Stimulated activated CD4-positive, alpha-beta T cell treated with anti-CD3 and anti-CD28 coated beads, TNF-alpha, amount 100 ng/mL, for 4 hours (primary cell): ENCODE results near the gene TBATA.

Experiments
- DNase-seq, 3 experiments: peaks; one replicate each; pipeline ENCODE4 v3.0.0-alpha.2; 2020; ENCODE audit warnings: low read depth in 3 of 3

TBATA gene

GRCh38 chr10:70807556-70807955 lies 22.4 kb upstream of the TBATA start:
- DNase-seq = no peak

GRCh38 chr10:70806841-70807240 lies 21.7 kb upstream of the TBATA start:
- no peak for DNase-seq

- DNase-seq = no peak
These were observed 20.5 kb upstream of the TBATA start for GRCh38 chr10:70805619-70806215.

GRCh38 chr10:70804421-70804808 lies 19.2 kb upstream of the TBATA start:
- DNase-seq = no peak

GRCh38 chr10:70803775-70804420 lies 18.7 kb upstream of the TBATA start:
- no peak for DNase-seq

- DNase-seq = no peak
These were observed 16.7 kb upstream of the TBATA start for GRCh38 chr10:70801854-70802253.

GRCh38 chr10:70799124-70799523 lies 13.9 kb upstream of the TBATA start:
- no peak for DNase-seq

GRCh38 chr10:70797840-70798239 lies 12.7 kb upstream of the TBATA start:
- no peak for DNase-seq

- DNase-seq = no peak
These were observed 10.4 kb upstream of the TBATA start for GRCh38 chr10:70795613-70796012.

- DNase-seq = no peak
These were observed 6.3 kb upstream of the TBATA start for GRCh38 chr10:70791386-70792039.

- no peak for DNase-seq
These were observed 1.7 kb upstream of the TBATA start for GRCh38 chr10:70786799-70787415.

GRCh38 chr10:70784471-70784870 lies 706 bp downstream of the TBATA start:
- no peak for DNase-seq

GRCh38 chr10:70784016-70784415 lies 1.2 kb downstream of the TBATA start:
- DNase-seq = no peak

- DNase-seq = no peak
These were observed 2.2 kb downstream of the TBATA start for GRCh38 chr10:70782746-70783680.

- no peak for DNase-seq
These were observed 3.0 kb downstream of the TBATA start for GRCh38 chr10:70782086-70782745.

- DNase-seq = no peak
These were observed 3.6 kb downstream of the TBATA start for GRCh38 chr10:70781461-70782051.

- no peak for DNase-seq
These were observed 4.4 kb downstream of the TBATA start for GRCh38 chr10:70780772-70781171.

GRCh38 chr10:70780370-70780760 lies 4.8 kb downstream of the TBATA start:
- no peak for DNase-seq

GRCh38 chr10:70779511-70780369 lies 5.4 kb downstream of the TBATA start:
- DNase-seq = no peak

- DNase-seq = no peak
These were observed 6.1 kb downstream of the TBATA start for GRCh38 chr10:70779088-70779487.
